CD8-positive, alpha-beta memory T cell (primary cell): ENCODE results near the gene NSD1. TPM values are rescaled to one million over a fixed set of nuclear protein-coding genes. Genes with fewer than 3 reads are reported as not detected.

Experiments used
- CTCF ChIA-PET: fragments of 350-600 bp; sonication (Branson Sonifier 250); formaldehyde crosslinking; loops from one replicate; lab custom pipeline; 2021; ENCODE audit warnings: antibody characterized with exemption; lab: Charles Lee
- POLR2A ChIA-PET: fragments of 350-600 bp; sonication (Branson Sonifier 250); formaldehyde crosslinking; loops from one replicate; lab custom pipeline; 2021; ENCODE audit warnings: antibody characterized with exemption; lab: Charles Lee
- DNase-seq, 5 donors: peaks; one replicate each; pipeline versions ENCODE4 v3.0.0 to v3.0.0-alpha.2; 2020 to 2022; ENCODE audit warnings: mixed read lengths in 1 of 5
- H3K27ac ChIP-seq: one replicate; pipeline ENCODE4 v1.7.0; 2013; ENCODE audit warnings: low read depth, mild to moderate bottlenecking, low read length, moderate library complexity
- H3K27me3 ChIP-seq: 2 replicates; pipeline ENCODE4 v1.7.0; 2013; ENCODE audit warnings: low read length, mild to moderate bottlenecking; ENCODE audit not compliant: insufficient read depth, poor library complexity, severe bottlenecking
- H3K36me3 ChIP-seq: 2 replicates; pipeline ENCODE4 v1.7.0; 2013; ENCODE audit warnings: mild to moderate bottlenecking, low read length, moderate library complexity; ENCODE audit not compliant: insufficient read depth
- H3K4me1 ChIP-seq: 2 replicates; pipeline ENCODE4 v1.7.0; 2013; ENCODE audit warnings: mild to moderate bottlenecking, low read length, moderate library complexity; ENCODE audit not compliant: insufficient read depth
- H3K4me3 ChIP-seq: 2 replicates; pipeline ENCODE4 v1.7.0; 2013; ENCODE audit warnings: mild to moderate bottlenecking, low read length
- H3K9me3 ChIP-seq: 2 replicates; pipeline ENCODE4 v1.7.0; 2013; ENCODE audit warnings: mild to moderate bottlenecking, low read length
- H3K27ac Mint-ChIP-seq, 8 donors: one replicate each; pipeline ENCODE4 v1.8.0; 2020 to 2021; ENCODE audit warnings: mixed read lengths in 8 of 8, mild to moderate bottlenecking in 6 of 8, inconsistent platforms in 3 of 8, moderate library complexity in 3 of 8
- H3K27me3 Mint-ChIP-seq, 2 donors: one replicate each; pipeline ENCODE4 v1.8.0; 2020 to 2021; ENCODE audit warnings: mixed read lengths in 2 of 2, mild to moderate bottlenecking in 1 of 2, moderate library complexity in 1 of 2
- H3K36me3 Mint-ChIP-seq, 3 donors: one replicate each; pipeline ENCODE4 v1.8.0; 2020 to 2021; ENCODE audit warnings: mixed read lengths in 3 of 3, inconsistent platforms in 1 of 3, mild to moderate bottlenecking in 1 of 3
- H3K4me1 Mint-ChIP-seq, 3 donors: one replicate each; pipeline ENCODE4 v1.8.0; 2020 to 2021; ENCODE audit warnings: mixed read lengths in 3 of 3, inconsistent platforms in 1 of 3, mild to moderate bottlenecking in 1 of 3
- H3K4me3 Mint-ChIP-seq, 7 donors: one replicate each; pipeline ENCODE4 v1.8.0; 2020 to 2021; ENCODE audit warnings: mixed read lengths in 7 of 7, mild to moderate bottlenecking in 6 of 7, moderate library complexity in 4 of 7, inconsistent platforms in 2 of 7
- H3K9me3 Mint-ChIP-seq, 5 donors: one replicate each; pipeline ENCODE4 v1.8.0; 2020 to 2022; ENCODE audit warnings: mixed read lengths in 5 of 5, mild to moderate bottlenecking in 3 of 5, moderate library complexity in 2 of 5, inconsistent platforms in 1 of 5
- polyA plus RNA-seq: library from polyadenylated mRNA; unstranded; fragments of 300-500 nt; fragmentation: Illumina TruSeq; gene quantifications from one replicate; pipeline ENCODE4 v1.2.3, GENCODE V29; 2021
- total RNA-seq, 2 experiments: library from RNA; stranded (reverse); gene quantifications; one replicate each; pipeline ENCODE4 v1.2.3, GENCODE V29; 2021

The NSD1 gene
- total and polyA plus RNA-seq, 3 experiments from 2014 or later, result 48.7 to 93.1 (median 86.7) TPM

- Histone ChIP-seq H3K9me3 (no peaks in the 10 kb centered on the region), H3K4me1 (no peaks in the 10 kb centered on the region), H3K27me3 (no peaks in the 10 kb centered on the region), H3K27ac (no peak overlapping the region), H3K4me3 (no peak overlapping the region), H3K36me3 (peaks cover 42% of the 10 kb centered on the region)
- Mint-ChIP-seq H3K27ac (peak overlapping the region in 2 of 8 donors; percentile 43 to 68), H3K4me1 (peaks cover 0 to 4% (median 0%) of the 10 kb centered on the region in 3 donors), H3K36me3 (peaks cover 4 to 86% (median 24%) of the 10 kb centered on the region in 3 donors), H3K9me3 (no peaks in the 10 kb centered on the region), H3K4me3 (no peak overlapping the region), H3K27me3 (no peaks in the 10 kb centered on the region)
- no peak for DNase-seq
- CTCF ChIA-PET, result interaction anchor here (1.2 kb wide), 1 partner anchor 24 kb away, joined by 3 read pairs; no protein-coding TSS in a partner anchor
- POLR2A ChIA-PET, result no interaction called here
Measured at GRCh38 chr5:177271113-177271512, 137.5 kb downstream of the NSD1 start.

- Histone ChIP-seq H3K9me3 (no peaks in the 10 kb centered on the region), H3K27ac (no peak overlapping the region), H3K27me3 (no peaks in the 10 kb centered on the region), H3K36me3 (peaks cover 50% of the 10 kb centered on the region), H3K4me1 (no peaks in the 10 kb centered on the region), H3K4me3 (no peak overlapping the region)
- H3K4me1 Mint-ChIP-seq, result peaks cover 0 to 3% (median 2%) of the 10 kb centered on the region in 3 donors
- H3K36me3 Mint-ChIP-seq, result peaks cover 3 to 85% (median 24%) of the 10 kb centered on the region in 3 donors
- CTCF ChIA-PET, result no interaction called here
- POLR2A ChIA-PET, result interaction anchor here (0.6 kb wide), 1 partner anchor 472 kb away, joined by 4 read pairs; no protein-coding TSS in a partner anchor
- H3K27ac Mint-ChIP-seq, result peak overlapping the region in 1 of 8 donors; percentile 38
- DNase-seq, result no peak
- H3K4me3 Mint-ChIP-seq, result no peak overlapping the region
- H3K9me3 Mint-ChIP-seq, result no peaks in the 10 kb centered on the region
- H3K27me3 Mint-ChIP-seq, result no peaks in the 10 kb centered on the region
Measured at GRCh38 chr5:177275883-177276282, 142.3 kb downstream of the NSD1 start.

GRCh38 chr5:177276886-177277285, 143.3 kb downstream of the NSD1 start:
- Mint-ChIP-seq H3K27me3 (no peaks in the 10 kb centered on the region), H3K4me1 (peaks cover 0 to 3% (median 2%) of the 10 kb centered on the region in 3 donors), H3K9me3 (no peaks in the 10 kb centered on the region), H3K36me3 (peaks cover 3 to 84% (median 21%) of the 10 kb centered on the region in 3 donors), H3K4me3 (no peak overlapping the region), H3K27ac (peak overlapping the region in 2 of 8 donors; percentile 16 to 52)
- DNase-seq, result no peak
- Histone ChIP-seq H3K4me3 (no peak overlapping the region), H3K36me3 (peaks cover 44% of the 10 kb centered on the region), H3K9me3 (no peaks in the 10 kb centered on the region), H3K27me3 (no peaks in the 10 kb centered on the region), H3K27ac (no peak overlapping the region), H3K4me1 (no peaks in the 10 kb centered on the region)
- CTCF ChIA-PET, result interaction anchor here (2.4 kb wide), 1 partner anchor 163 kb away, joined by 9 read pairs; no protein-coding TSS in a partner anchor
- POLR2A ChIA-PET, result no interaction called here

GRCh38 chr5:177288191-177288590, 154.6 kb downstream of the NSD1 start:
- Mint-ChIP-seq H3K4me1 (peaks cover 0 to 5% (median 0%) of the 10 kb centered on the region in 3 donors), H3K36me3 (peaks cover 3 to 84% (median 20%) of the 10 kb centered on the region in 3 donors), H3K4me3 (no peak overlapping the region), H3K9me3 (no peaks in the 10 kb centered on the region), H3K27me3 (no peaks in the 10 kb centered on the region), H3K27ac (peak overlapping the region in 1 of 8 donors; percentile 26)
- Histone ChIP-seq H3K27me3 (no peaks in the 10 kb centered on the region), H3K36me3 (peaks cover 57% of the 10 kb centered on the region), H3K4me1 (no peaks in the 10 kb centered on the region), H3K27ac (no peak overlapping the region), H3K9me3 (no peaks in the 10 kb centered on the region), H3K4me3 (no peak overlapping the region)
- CTCF ChIA-PET, result no interaction called here
- no peak for DNase-seq
- POLR2A ChIA-PET, result no interaction called here

- Mint-ChIP-seq H3K4me3 (no peak overlapping the region), H3K9me3 (no peaks in the 10 kb centered on the region), H3K27ac (peak overlapping the region in 3 of 8 donors; percentile 27 to 61 (median 43)), H3K36me3 (peaks cover 4 to 86% (median 24%) of the 10 kb centered on the region in 3 donors), H3K4me1 (peaks cover 7 to 16% (median 13%) of the 10 kb centered on the region in 3 donors), H3K27me3 (no peaks in the 10 kb centered on the region)
- ChIA-PET CTCF (interaction anchor here (1.5 kb wide), 1 partner anchor 19 kb away, joined by 4 read pairs; no protein-coding TSS in a partner anchor), POLR2A (no interaction called here)
- no peaks in the 10 kb centered on the region for H3K27me3 ChIP-seq
- H3K27ac ChIP-seq, result no peak overlapping the region
- peaks cover 6% of the 10 kb centered on the region for H3K4me1 ChIP-seq
- DNase-seq, result no peak
- no peaks in the 10 kb centered on the region for H3K9me3 ChIP-seq
- H3K36me3 ChIP-seq, result peaks cover 62% of the 10 kb centered on the region
- no peak overlapping the region for H3K4me3 ChIP-seq
Measured at GRCh38 chr5:177290816-177291596, 157.4 kb downstream of the NSD1 start.

- H3K9me3 Mint-ChIP-seq, result no peaks in the 10 kb centered on the region
- ChIA-PET CTCF (no interaction called here), POLR2A (no interaction called here)
- H3K9me3 ChIP-seq, result no peaks in the 10 kb centered on the region
- H3K4me1 ChIP-seq, result peaks cover 13% of the 10 kb centered on the region
- no peak overlapping the region for H3K27ac ChIP-seq
- no peaks in the 10 kb centered on the region for H3K27me3 Mint-ChIP-seq
- no peak overlapping the region for H3K4me3 ChIP-seq
- peaks cover 60% of the 10 kb centered on the region for H3K36me3 ChIP-seq
- H3K36me3 Mint-ChIP-seq, result peaks cover 4 to 87% (median 24%) of the 10 kb centered on the region in 3 donors
- peaks cover 14 to 22% (median 21%) of the 10 kb centered on the region in 3 donors for H3K4me1 Mint-ChIP-seq
- H3K27me3 ChIP-seq, result no peaks in the 10 kb centered on the region
- H3K4me3 Mint-ChIP-seq, result no peak overlapping the region
- H3K27ac Mint-ChIP-seq, result no peak overlapping the region
- no peak for DNase-seq
Measured at GRCh38 chr5:177291735-177292134, 158.2 kb downstream of the NSD1 start.

GRCh38 chr5:177293819-177294581, 160.4 kb downstream of the NSD1 start:
- H3K36me3 Mint-ChIP-seq, result peaks cover 4 to 73% (median 21%) of the 10 kb centered on the region in 3 donors
- ChIA-PET POLR2A (no interaction called here), CTCF (interaction anchor here (0.5 to 2.0 kb wide), 4 partner anchors 9 to 686 kb away, joined by 3 to 4 read pairs (median 4); partner anchors contain the start of genes PRELID1 and RAB24)
- Histone ChIP-seq H3K36me3 (peaks cover 56% of the 10 kb centered on the region), H3K27ac (no peak overlapping the region), H3K27me3 (no peaks in the 10 kb centered on the region), H3K4me1 (peaks cover 25% of the 10 kb centered on the region), H3K9me3 (no peaks in the 10 kb centered on the region), H3K4me3 (no peak overlapping the region)
- H3K27me3 Mint-ChIP-seq, result no peaks in the 10 kb centered on the region
- DNase-seq, result no peak
- H3K4me3 Mint-ChIP-seq, result no peak overlapping the region
- H3K4me1 Mint-ChIP-seq, result peaks cover 22 to 36% (median 30%) of the 10 kb centered on the region in 3 donors
- H3K9me3 Mint-ChIP-seq, result no peaks in the 10 kb centered on the region
- H3K27ac Mint-ChIP-seq, result peak overlapping the region in 5 of 8 donors; percentile 29 to 89 (median 61)
